Lower lobe of right lung (tissue), 2 donors: ENCODE results near the gene DLL4. TPM values are rescaled to one million over a fixed set of nuclear protein-coding genes. Genes with fewer than 3 reads are reported as not detected.

Experiments
- ATAC-seq, 2 donors: fragments of 200-7000 bp; cut with Tn5 transposase; one replicate each; pipeline ENCODE4 v1.9.1; 2020 to 2022; ENCODE audit warnings: mild to moderate bottlenecking in 2 of 2, moderate library complexity in 2 of 2
- DNase-seq: peaks from one replicate; pipeline ENCODE4 v3.0.0-alpha.2; 2020
- H3K27ac ChIP-seq: fragments of 200-600 bp; one replicate; pipeline ENCODE4 v1.8.0; 2022
- H3K27me3 ChIP-seq: fragments of 200-600 bp; one replicate; pipeline ENCODE4 v1.8.0; 2022; ENCODE audit warnings: low read depth
- H3K36me3 ChIP-seq: fragments of 200-600 bp; one replicate; pipeline ENCODE4 v1.8.0; 2022; ENCODE audit warnings: mild to moderate bottlenecking
- H3K4me1 ChIP-seq: fragments of 200-600 bp; one replicate; pipeline ENCODE4 v1.8.0; 2022
- H3K4me3 ChIP-seq: fragments of 200-600 bp; one replicate; pipeline ENCODE4 v1.8.0; 2022; ENCODE audit warnings: mild to moderate bottlenecking
- H3K9me3 ChIP-seq: fragments of 200-600 bp; one replicate; pipeline ENCODE4 v1.8.0; 2022
- CTCF ChIP-seq: fragments of 200-600 bp; IDR thresholded peaks from one replicate; pipeline ENCODE4 v1.8.0; 2022; ENCODE audit warnings: antibody characterized with exemption, mild to moderate bottlenecking
- intact Hi-C: fragments of 100-400 bp; cut with DNase I; formaldehyde crosslinking; loops from one replicate; pipeline ENCODE4 v1.11.0; 2022
- total RNA-seq: library from RNA; stranded (reverse); fragmentation: NEBNext Ultra II Directional; extraction: Animal tissue kit (Norgen Biotek cat#: 25700); gene quantifications from one replicate; pipeline ENCODE4 v1.2.1, GENCODE V29; 2021
- donor health status: DM: no; HTN: yes; CAD: no; lungs with severe emphysema.

Gene DLL4
- total RNA-seq, 1 donor from 2014 or later, result 21.3 TPM

- Histone ChIP-seq H3K9me3 (no peaks in the 10 kb centered on the region), H3K27me3 (peaks cover 41% of the 10 kb centered on the region), H3K4me1 (peaks cover 90% of the 10 kb centered on the region), H3K36me3 (peaks cover 31% of the 10 kb centered on the region), H3K27ac (peak overlapping the region; percentile 60), H3K4me3 (peak overlapping the region; percentile 64)
- no peak for DNase-seq
- intact Hi-C loops, result no loop called here
- peak; percentile 4 to 25 for ATAC-seq
- no peak for TF ChIP-seq CTCF
These were observed 3.7 kb downstream of the DLL4 start for GRCh38 chr15:40932649-40933516.

- intact Hi-C loops, result no loop called here
- DNase-seq, result no peak
- Histone ChIP-seq H3K27me3 (peaks cover 34% of the 10 kb centered on the region), H3K27ac (no peak overlapping the region), H3K9me3 (no peaks in the 10 kb centered on the region), H3K4me3 (peak overlapping the region; percentile 64), H3K4me1 (peaks cover 90% of the 10 kb centered on the region), H3K36me3 (peaks cover 38% of the 10 kb centered on the region)
- no peak for ATAC-seq
- TF ChIP-seq CTCF, result no peak
These were observed 4.4 kb downstream of the DLL4 start for GRCh38 chr15:40933517-40933902.

GRCh38 chr15:40934457-40934856 lies 5.3 kb downstream of the DLL4 start:
- Histone ChIP-seq H3K4me3 (no peak overlapping the region), H3K4me1 (peaks cover 86% of the 10 kb centered on the region), H3K36me3 (peaks cover 46% of the 10 kb centered on the region), H3K27ac (no peak overlapping the region), H3K9me3 (no peaks in the 10 kb centered on the region), H3K27me3 (peaks cover 25% of the 10 kb centered on the region)
- TF ChIP-seq CTCF, result no peak
- ATAC-seq (no peak), DNase-seq (no peak)
- intact Hi-C loops, result no loop called here

- H3K27ac ChIP-seq, result no peak overlapping the region
- peaks cover 9% of the 10 kb centered on the region for H3K27me3 ChIP-seq
- intact Hi-C loops, result no loop called here
These were observed 7.1 kb downstream of the DLL4 start for GRCh38 chr15:40936234-40936708.

More at GRCh38 chr15:40936234-40936708, 7.1 kb downstream of the DLL4 start:
- DNase-seq, result no peak
- H3K9me3 ChIP-seq, result no peaks in the 10 kb centered on the region
- H3K4me3 ChIP-seq, result peak overlapping the region; percentile 19
- peaks cover 46% of the 10 kb centered on the region for H3K36me3 ChIP-seq
- H3K4me1 ChIP-seq, result peaks cover 86% of the 10 kb centered on the region
- no peak for ATAC-seq
- TF ChIP-seq CTCF, result no peak
